HCT116 (cell line): ENCODE results near the gene IRF2. TPM values are rescaled to one million over a fixed set of nuclear protein-coding genes. Genes with fewer than 3 reads are reported as not detected.

Source experiments
- ATAC-seq: fragments of 200-7000 bp; cut with Tn5 transposase; 2 replicates; pipeline ENCODE4 v1.9.1; 2020; ENCODE audit warnings: mild to moderate bottlenecking, moderate library complexity
- BruUV-seq: library from RNA; stranded (reverse); fragments of 400-500 nt; replicated peaks from 2 replicates; lab custom pipeline; 2021; lab: Mats Ljungman, UMichigan
- CTCF ChIA-PET: fragments of 300-600 bp; sonication (Branson Sonifier 250); formaldehyde crosslinking; loops from one replicate; lab custom pipeline; 2021; ENCODE audit warnings: antibody characterized with exemption; lab: Charles Lee
- POLR2A ChIA-PET: fragments of 300-600, 350-600 bp; sonication (Branson Sonifier 250); formaldehyde crosslinking; loops from one replicate; lab custom pipeline; 2021; ENCODE audit warnings: antibody characterized with exemption; lab: Charles Lee
- RAD21 ChIA-PET, 2 experiments: fragments of 300-600 bp; sonication (Branson Sonifier 250); formaldehyde crosslinking; loops; one replicate each; lab custom pipeline; 2023; ENCODE audit warnings: low total read pairs in 2 of 2; ENCODE audit not compliant: uncharacterized antibody in 2 of 2, unreplicated experiment in 2 of 2, low non-redundant PET in 1 of 2; lab: Charles Lee
- DNase-seq: peaks from one replicate; pipeline ENCODE4 v3.0.0-alpha.2; 2010; ENCODE audit warnings: low read depth, low spot score
- H2AFZ ChIP-seq: fragments of 200-600 bp; shearing (Covaris generic), sonication (generic); 2 replicates; pipeline ENCODE4 v1.6.1; 2017; ENCODE audit warnings: low read depth, mixed run types, mixed read lengths, antibody characterized with exemption, low read length; ENCODE audit not compliant: poor library complexity, severe bottlenecking
- H3K27ac ChIP-seq: 2 replicates; pipeline ENCODE4 v1.5.1; 2012; ENCODE audit warnings: low read depth, low read length
- H3K27me3 ChIP-seq: fragments of 200-600 bp; sonication (generic); 2 replicates; pipeline ENCODE4 v1.6.1; 2016; ENCODE audit warnings: mixed run types, low read length, mixed read lengths; ENCODE audit not compliant: insufficient read depth
- H3K36me3 ChIP-seq, 2 experiments: fragments of 200-500 bp in 1 of 2; fragments of 200-600 bp in 1 of 2; sonication (Bioruptor generic) in 1 of 2; sonication (generic) in 1 of 2; 2 replicates each; pipeline versions ENCODE4 v1.5.1 to v1.6.1; 2014 to 2016; ENCODE audit warnings: low read length in 2 of 2, inconsistent platforms in 1 of 2, mixed read lengths in 1 of 2, mixed run types in 1 of 2; ENCODE audit not compliant: insufficient read depth in 2 of 2, control insufficient read depth in 1 of 2
- H3K4me1 ChIP-seq, 2 experiments: fragments of 200-600 bp in 1 of 2; sonication (generic) in 1 of 2; 2 replicates each; pipeline versions ENCODE4 v1.5.1 to v1.6.1; 2012 to 2017; ENCODE audit warnings: low read length in 2 of 2, inconsistent platforms in 1 of 2, mild to moderate bottlenecking in 1 of 2, mixed read lengths in 1 of 2, mixed run types in 1 of 2, moderate library complexity in 1 of 2; ENCODE audit not compliant: insufficient read depth in 2 of 2, control insufficient read depth in 1 of 2
- H3K4me2 ChIP-seq: fragments of 200-600 bp; sonication (generic); 2 replicates; pipeline ENCODE4 v1.6.1; 2017; ENCODE audit warnings: mixed run types, low read length, mixed read lengths
- H3K4me3 ChIP-seq, 2 experiments: fragments of 200-600 bp in 1 of 2; sonication (generic) in 1 of 2; replicated peaks in 1 of 2; 2 replicates each; pipeline ENCODE4 v1.5.1; 2011 to 2016; ENCODE audit warnings: low read length in 2 of 2, control low read depth in 1 of 2, low read depth in 1 of 2, mild to moderate bottlenecking in 1 of 2, mixed read lengths in 1 of 2, mixed run types in 1 of 2
- H3K79me2 ChIP-seq: fragments of 200-600 bp; sonication (generic); 2 replicates; pipeline ENCODE4 v1.6.1; 2017; ENCODE audit warnings: mild to moderate bottlenecking, mixed run types, low read length, moderate library complexity, mixed read lengths; ENCODE audit not compliant: insufficient read depth
- H3K9ac ChIP-seq: fragments of 200-600 bp; sonication (generic); 2 replicates; pipeline ENCODE4 v1.6.1; 2016; ENCODE audit warnings: low read length, mixed read lengths
- H3K9me2 ChIP-seq: fragments of 200-600 bp; sonication (generic), shearing (Covaris generic); 2 replicates; pipeline ENCODE4 v1.6.1; 2017; ENCODE audit warnings: mixed run types, mild to moderate bottlenecking, moderate library complexity; ENCODE audit not compliant: insufficient read depth
- H3K9me3 ChIP-seq, 2 experiments: fragments of 200-500 bp in 1 of 2; fragments of 200-600 bp in 1 of 2; sonication (Bioruptor generic) in 1 of 2; sonication (generic) in 1 of 2; 2 replicates each; pipeline ENCODE4 v1.6.1; 2014 to 2017; ENCODE audit warnings: low read length in 2 of 2, mixed read lengths in 2 of 2, inconsistent platforms in 1 of 2, low read depth in 1 of 2, mild to moderate bottlenecking in 1 of 2, mixed run types in 1 of 2, moderate library complexity in 1 of 2; ENCODE audit not compliant: control insufficient read depth in 1 of 2, insufficient read depth in 1 of 2
- H4K20me1 ChIP-seq: fragments of 200-600 bp; sonication (generic), shearing (Covaris generic); 2 replicates; pipeline ENCODE4 v1.6.1; 2017; ENCODE audit warnings: mixed run types, mild to moderate bottlenecking, moderate library complexity; ENCODE audit not compliant: insufficient read depth
- CBX3 ChIP-seq: IDR thresholded peaks from 2 replicates; pipeline ENCODE4 v1.6.1; 2012; ENCODE audit warnings: low read depth
- EGR1 ChIP-seq: IDR thresholded peaks from 2 replicates; pipeline ENCODE4 v1.6.1; 2012; ENCODE audit warnings: low read depth
- ZFX ChIP-seq: fragments of 450-650 bp; IDR thresholded peaks from 2 replicates; pipeline ENCODE4 v1.6.1; 2017
- intact Hi-C: fragments of 100-400 bp; cut with micrococcal nuclease; formaldehyde crosslinking; loops from 2 replicates; pipeline ENCODE4 v1.10.0; 2022
- total RNA-seq: library from RNA; stranded (reverse); gene quantifications from one replicate; pipeline ENCODE4 v1.2.1, GENCODE V29; 2021; ENCODE audit not compliant: unreplicated experiment
- TF ChIP-seq, protein P1 (sequence below): IDR thresholded peaks from 2 replicates; pipeline ENCODE4 v1.6.1; 2012; ENCODE audit warnings: low read depth
- TF ChIP-seq, protein P2 (sequence below), 3 experiments: fragments of 200-600 bp in 1 of 3; sonication (generic) in 1 of 3; IDR thresholded peaks in 2 of 3; conservative IDR thresholded peaks in 1 of 3; 2 replicates each; pipeline ENCODE4 v1.5.1; 2012 to 2017; ENCODE audit warnings: low read depth in 2 of 3, low read length in 2 of 3, antibody characterized with exemption in 1 of 3, borderline replicate concordance in 1 of 3, control low read depth in 1 of 3, mild to moderate bottlenecking in 1 of 3, mixed read lengths in 1 of 3, mixed run types in 1 of 3, moderate library complexity in 1 of 3; ENCODE audit not compliant: insufficient read depth in 1 of 3

IRF2 gene
- total RNA-seq, 1 experiment from 2014 or later = 10.6 TPM

DNA sequence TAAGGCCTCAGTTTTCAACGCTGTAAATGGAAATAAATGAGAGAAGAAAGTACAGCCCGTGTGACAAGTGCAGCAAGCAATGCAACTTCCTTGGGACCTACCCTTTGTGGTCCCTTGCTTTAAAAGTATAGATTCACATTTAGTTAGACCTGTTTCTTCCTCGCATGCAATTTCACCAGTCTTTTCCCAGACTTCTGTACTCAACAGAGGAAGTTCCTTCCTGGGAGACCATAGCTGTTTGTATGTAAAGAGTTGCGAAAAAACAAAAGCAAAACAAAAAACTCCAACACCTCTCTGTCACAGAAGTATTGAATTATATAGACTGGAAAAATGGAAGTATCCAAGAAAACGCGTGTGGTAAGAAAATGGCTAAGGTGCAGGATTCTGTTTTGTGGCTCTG is 1.1 kb upstream of the IRF2 start:
- Histone ChIP-seq H3K9ac (peak overlapping the region; percentile 68), H3K27ac (peak overlapping the region; percentile 69), H3K4me1 (peaks cover 0 to 13% of the 10 kb centered on the region in 2 experiments; a peak in 2 of 4 replicates), H3K36me3 (no peaks in the 10 kb centered on the region), H3K4me2 (peak overlapping the region; percentile 82), H3K9me2 (no peaks in the 10 kb centered on the region), H4K20me1 (no peaks in the 10 kb centered on the region), H2AFZ (no peak overlapping the region), H3K27me3 (no peaks in the 10 kb centered on the region), H3K4me3 (peak overlapping the region; percentile 63 to 68), H3K79me2 (peaks cover 15% of the 10 kb centered on the region; the same call in 1 of the 2 replicates), H3K9me3 (no peaks in the 10 kb centered on the region)
- no TSS peak for BruUV-seq
- RAD21 ChIA-PET = no interaction called here
- intact Hi-C loops = no loop called here
- DNase-seq = no peak
- TF ChIP-seq ZFX = no peak
- no peak for TF ChIP-seq CBX3
- TF ChIP-seq, protein P1, sequence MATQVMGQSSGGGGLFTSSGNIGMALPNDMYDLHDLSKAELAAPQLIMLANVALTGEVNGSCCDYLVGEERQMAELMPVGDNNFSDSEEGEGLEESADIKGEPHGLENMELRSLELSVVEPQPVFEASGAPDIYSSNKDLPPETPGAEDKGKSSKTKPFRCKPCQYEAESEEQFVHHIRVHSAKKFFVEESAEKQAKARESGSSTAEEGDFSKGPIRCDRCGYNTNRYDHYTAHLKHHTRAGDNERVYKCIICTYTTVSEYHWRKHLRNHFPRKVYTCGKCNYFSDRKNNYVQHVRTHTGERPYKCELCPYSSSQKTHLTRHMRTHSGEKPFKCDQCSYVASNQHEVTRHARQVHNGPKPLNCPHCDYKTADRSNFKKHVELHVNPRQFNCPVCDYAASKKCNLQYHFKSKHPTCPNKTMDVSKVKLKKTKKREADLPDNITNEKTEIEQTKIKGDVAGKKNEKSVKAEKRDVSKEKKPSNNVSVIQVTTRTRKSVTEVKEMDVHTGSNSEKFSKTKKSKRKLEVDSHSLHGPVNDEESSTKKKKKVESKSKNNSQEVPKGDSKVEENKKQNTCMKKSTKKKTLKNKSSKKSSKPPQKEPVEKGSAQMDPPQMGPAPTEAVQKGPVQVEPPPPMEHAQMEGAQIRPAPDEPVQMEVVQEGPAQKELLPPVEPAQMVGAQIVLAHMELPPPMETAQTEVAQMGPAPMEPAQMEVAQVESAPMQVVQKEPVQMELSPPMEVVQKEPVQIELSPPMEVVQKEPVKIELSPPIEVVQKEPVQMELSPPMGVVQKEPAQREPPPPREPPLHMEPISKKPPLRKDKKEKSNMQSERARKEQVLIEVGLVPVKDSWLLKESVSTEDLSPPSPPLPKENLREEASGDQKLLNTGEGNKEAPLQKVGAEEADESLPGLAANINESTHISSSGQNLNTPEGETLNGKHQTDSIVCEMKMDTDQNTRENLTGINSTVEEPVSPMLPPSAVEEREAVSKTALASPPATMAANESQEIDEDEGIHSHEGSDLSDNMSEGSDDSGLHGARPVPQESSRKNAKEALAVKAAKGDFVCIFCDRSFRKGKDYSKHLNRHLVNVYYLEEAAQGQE = no peak
- TF ChIP-seq, protein P2, sequence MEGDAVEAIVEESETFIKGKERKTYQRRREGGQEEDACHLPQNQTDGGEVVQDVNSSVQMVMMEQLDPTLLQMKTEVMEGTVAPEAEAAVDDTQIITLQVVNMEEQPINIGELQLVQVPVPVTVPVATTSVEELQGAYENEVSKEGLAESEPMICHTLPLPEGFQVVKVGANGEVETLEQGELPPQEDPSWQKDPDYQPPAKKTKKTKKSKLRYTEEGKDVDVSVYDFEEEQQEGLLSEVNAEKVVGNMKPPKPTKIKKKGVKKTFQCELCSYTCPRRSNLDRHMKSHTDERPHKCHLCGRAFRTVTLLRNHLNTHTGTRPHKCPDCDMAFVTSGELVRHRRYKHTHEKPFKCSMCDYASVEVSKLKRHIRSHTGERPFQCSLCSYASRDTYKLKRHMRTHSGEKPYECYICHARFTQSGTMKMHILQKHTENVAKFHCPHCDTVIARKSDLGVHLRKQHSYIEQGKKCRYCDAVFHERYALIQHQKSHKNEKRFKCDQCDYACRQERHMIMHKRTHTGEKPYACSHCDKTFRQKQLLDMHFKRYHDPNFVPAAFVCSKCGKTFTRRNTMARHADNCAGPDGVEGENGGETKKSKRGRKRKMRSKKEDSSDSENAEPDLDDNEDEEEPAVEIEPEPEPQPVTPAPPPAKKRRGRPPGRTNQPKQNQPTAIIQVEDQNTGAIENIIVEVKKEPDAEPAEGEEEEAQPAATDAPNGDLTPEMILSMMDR (IDR thresholded peaks at IDR 0.05 in 2 of 3, conservative IDR thresholded peaks at IDR 0.05 in 1 of 3; ENCODE audit: borderline replicate concordance in 1 of 3, insufficient read depth in 1 of 3, low read depth in 2 of 3, low read length in 2 of 3) = no peak
- TF ChIP-seq EGR1 = no peak
- POLR2A ChIA-PET = no interaction called here
- CTCF ChIA-PET = no interaction called here
- no peak for ATAC-seq
